GM21825 (cell line): ENCODE results near the gene LRRN4CL.
"Not testable (repeated sequence)": the region's sequence is repeated elsewhere in the genome, so short reads cannot be mapped to it uniquely, and the experiment has no call there.

ENCODE experiments used
- ATAC-seq: cut with Tn5 transposase; IDR thresholded peaks from one replicate; pipeline ENCODE4 v1.9.1; 2021; ENCODE audit warnings: mild to moderate bottlenecking, moderate library complexity; ENCODE audit not compliant: unreplicated experiment

LRRN4CL gene

DNA sequence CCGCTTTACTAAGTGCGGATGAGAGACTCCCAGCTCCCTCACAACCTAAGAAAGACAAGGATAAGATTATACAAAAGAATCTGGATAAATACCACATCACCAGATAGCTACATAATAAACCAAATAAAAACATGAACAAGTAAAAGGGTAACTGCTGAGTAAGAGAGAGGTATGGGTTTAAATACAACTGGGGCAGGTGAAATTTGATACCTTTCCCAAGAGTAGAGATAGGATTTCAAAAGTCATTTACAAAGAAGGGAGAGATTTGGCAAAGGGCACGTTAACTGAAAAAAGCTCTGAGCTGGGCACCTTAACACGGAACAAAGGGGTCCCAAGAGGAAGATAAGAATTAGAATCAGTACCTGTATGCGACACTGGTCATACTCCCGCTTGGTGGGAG is 12.2 kb downstream of the LRRN4CL start:
- ATAC-seq: no peak

DNA sequence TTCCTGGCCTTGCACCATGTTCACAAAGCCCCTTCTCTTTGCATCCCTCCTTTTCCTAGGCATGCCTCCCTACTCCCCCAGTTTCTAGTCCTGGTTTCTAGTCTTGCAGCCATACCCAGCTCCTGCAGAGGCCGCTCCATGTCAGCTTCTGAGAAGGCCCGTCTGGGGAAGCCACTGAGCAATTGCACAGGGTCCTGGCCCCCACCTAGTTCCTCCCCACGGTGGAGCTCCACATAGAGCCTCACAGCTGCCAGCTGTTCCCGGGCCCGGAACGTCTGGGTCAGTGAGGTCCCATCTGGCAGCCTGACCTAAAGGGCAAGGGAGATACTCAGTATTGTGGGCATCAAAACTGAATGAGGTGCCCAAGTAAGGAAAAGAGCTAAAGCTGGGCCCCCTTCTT is 12.6 kb downstream of the LRRN4CL start:
- no peak for ATAC-seq

DNA sequence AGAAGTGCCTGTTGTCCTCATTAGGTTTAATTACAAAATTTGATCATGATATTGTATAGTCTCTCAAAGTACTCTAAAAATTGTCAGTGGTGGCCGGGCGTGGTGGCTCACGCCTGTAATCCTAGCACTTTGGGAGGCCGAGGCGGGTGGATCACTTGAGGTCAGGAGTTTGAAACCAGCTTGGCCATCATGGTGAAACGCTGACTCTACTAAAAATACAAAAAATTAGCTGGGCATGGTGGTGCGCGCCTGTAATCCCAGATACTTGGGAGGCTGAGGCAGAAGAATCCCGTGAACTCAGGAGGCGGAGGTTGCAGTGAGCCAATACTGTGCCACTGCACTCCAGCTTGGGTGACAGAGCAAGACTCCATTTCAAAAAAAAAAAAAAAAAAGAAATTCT is 13.9 kb downstream of the LRRN4CL start:
- ATAC-seq: not testable (repeated sequence)

DNA sequence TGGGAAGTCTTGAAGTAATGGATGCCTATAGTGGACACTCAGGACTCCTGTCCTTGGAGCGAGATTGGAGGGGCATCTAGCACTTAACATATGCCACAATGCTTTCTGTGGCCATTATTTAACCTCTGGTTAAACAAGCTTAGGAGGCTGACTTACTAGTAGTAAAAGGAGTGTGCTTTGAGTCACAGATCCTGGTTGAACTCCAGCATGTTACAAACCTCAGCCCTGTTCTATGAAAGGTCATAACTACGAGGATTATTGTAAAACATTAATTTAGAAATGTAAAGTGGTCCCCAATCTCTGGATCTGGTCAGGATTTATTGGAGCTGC is 16.2 kb downstream of the LRRN4CL start:
- no peak for ATAC-seq

DNA sequence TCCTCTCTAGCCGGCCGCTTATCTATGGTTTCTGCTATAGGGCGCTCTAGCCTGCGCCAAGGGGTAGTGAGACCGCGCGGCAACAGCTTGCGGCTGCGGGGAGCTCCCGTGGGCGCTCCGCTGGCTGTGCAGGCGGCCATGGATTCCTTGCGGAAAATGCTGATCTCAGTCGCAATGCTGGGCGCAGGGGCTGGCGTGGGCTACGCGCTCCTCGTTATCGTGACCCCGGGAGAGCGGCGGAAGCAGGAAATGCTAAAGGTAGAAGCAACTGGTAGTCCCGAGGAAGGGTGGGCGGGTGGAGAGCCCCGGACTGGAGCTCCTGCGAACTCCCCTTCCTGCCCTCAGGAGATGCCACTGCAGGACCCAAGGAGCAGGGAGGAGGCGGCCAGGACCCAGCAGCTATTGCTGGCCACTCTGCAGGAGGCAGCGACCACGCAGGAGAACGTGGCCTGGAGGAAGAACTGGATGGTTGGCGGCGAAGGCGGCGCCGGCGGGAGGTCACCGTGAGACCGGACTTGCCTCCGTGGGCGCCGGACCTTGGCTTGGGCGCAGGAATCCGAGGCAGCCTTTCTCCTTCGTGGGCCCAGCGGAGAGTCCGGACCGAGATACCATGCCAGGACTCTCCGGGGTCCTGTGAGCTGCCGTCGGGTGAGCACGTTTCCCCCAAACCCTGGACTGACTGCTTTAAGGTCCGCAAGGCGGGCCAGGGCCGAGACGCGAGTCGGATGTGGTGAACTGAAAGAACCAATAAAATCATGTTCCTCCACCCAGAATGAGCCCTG is 17.5 kb downstream of the LRRN4CL start, which contains the start of the genes LBHD1 and UQCC3:
Gene LBHD1 (minus strand): TSS at position 660 of the 782 bp plus-strand sequence. CDS start 2,236 bp downstream, outside the sequence.
Gene UQCC3 (plus strand): TSS at position 66 of the 782 bp plus-strand sequence. CDS start 73 bp downstream, at position 139.
- peak; percentile 54 for ATAC-seq

DNA sequence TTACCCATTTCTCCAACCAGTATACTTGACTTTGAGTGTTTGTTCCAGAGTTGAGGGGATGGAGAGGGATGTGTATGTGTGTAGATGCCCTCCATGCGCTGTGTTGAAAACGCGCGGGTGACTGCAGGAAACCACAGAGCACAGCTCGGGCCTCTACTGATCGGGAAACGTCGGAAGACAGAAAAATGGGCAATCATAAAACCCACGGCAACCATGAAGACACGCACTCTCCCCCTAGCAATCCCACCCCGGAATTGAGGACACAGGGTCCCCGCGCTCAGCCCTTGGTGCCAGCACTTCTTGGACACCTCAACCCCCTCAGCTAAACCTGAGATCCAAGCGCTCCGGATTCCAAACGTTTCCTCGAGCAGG is 18.1 kb downstream of the LRRN4CL start:
- ATAC-seq: no peak

DNA sequence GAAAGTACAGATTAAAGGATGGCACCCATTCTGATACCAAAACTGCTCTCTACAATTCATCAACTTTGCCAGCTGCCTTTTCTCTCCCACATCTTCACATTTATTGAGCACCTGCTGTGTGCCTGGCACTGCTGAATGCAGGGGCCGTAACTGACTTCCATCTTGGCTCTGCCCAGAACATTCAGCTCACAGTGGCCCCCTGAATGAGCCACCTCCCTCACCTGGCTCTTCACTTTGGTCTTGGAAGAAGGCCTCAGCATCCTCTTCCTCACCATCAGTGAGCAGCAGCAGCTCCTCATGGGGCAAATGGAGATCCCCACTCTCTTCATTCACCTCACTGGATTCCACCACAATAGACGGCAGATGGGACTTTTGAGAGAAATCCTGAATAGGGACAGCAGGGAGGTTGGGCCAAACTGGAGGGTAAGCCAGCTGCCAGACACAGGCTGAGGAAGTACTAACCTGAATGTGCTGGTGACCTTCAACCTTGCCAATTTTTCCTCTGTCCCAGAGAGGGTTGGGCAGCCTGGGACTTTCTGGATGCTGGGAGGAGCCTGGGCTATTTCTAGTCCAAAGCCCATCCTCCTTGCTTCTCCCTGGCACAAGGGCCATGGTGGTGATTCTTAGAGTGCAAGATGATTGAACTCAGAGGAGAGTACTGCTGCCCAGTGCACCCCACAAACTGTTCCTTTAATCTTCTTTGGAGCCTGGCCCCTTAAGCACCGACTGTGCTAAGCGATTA is 19.7 kb downstream of the LRRN4CL start:
- ATAC-seq: no peak

DNA sequence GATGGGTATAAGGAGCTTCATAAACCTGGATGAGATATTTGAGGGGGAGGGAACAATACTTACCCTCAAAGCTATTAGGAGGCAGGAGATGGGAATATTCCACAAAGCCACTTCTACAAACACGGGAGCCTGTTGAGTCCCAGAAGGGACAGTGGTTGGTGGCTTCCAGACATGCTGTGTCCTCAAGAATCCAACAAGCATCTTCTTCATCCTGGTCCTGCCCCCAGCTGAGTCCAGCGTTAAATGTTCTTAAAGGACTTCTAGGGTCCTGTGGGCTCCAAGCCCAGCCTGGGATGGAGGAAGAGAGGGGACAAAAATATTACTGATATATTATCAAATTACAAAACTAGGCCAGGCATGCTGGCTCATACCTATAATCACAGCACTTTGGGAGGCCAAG is 21.9 kb downstream of the LRRN4CL start:
- no peak for ATAC-seq

DNA sequence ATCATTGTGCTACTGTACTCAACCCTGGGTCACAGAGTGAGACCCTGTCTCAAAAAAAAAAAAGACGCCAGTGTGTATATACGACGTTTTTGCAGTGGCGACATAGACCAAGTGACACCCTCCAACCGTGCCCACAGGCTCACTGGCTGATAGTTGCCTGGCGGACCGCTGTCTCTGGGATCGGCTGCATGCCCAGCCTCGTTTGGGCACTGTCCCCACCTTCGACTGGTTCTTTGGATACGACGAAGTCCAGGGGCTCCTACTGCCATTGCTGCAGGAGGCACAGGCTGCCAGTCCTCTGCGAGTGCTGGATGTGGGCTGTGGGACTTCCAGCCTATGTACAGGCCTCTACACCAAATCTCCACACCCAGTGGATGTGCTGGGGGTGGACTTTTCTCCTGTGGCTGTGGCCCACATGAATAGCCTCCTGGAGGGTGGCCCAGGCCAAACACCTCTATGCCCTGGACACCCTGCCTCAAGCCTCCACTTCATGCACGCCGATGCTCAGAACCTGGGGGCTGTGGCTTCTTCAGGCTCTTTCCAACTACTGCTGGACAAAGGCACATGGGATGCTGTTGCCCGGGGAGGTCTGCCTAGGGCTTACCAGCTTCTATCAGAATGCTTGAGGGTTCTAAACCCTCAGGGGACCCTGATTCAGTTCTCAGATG is 22.9 kb downstream of the LRRN4CL start:
- ATAC-seq: no peak

DNA sequence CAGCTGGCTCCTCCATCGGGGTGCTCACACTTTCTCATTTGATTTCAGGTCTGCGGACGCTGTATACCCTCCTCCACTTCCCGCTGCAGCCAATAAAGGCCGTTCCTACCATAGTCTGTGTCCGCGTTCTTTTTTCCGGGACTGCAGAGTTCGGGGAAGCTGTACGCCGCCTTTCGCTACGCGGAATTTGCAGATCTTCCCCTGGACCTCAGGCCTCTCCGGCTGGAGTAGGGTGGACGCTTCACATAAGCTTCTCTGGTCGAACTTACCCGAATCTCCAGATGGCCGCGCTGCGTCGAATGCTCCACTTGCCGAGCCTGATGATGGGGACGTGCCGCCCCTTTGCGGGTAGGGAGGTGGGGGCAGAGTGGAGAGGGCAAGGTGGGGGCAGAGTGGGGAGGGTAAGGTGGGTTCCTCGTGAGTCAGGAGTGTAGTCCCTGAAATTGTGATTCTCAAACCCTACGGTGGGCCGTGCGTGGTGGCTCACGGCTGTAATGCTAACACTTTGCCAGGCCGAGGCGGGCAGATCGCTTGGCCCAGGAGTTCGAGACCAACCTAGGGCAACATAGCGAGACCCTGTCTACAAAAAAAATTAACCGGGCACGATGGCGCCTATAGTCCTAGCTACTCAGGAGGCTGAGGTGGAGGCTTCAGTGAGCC is 23.6 kb downstream of the LRRN4CL start:
- peak; percentile 17 for ATAC-seq

DNA sequence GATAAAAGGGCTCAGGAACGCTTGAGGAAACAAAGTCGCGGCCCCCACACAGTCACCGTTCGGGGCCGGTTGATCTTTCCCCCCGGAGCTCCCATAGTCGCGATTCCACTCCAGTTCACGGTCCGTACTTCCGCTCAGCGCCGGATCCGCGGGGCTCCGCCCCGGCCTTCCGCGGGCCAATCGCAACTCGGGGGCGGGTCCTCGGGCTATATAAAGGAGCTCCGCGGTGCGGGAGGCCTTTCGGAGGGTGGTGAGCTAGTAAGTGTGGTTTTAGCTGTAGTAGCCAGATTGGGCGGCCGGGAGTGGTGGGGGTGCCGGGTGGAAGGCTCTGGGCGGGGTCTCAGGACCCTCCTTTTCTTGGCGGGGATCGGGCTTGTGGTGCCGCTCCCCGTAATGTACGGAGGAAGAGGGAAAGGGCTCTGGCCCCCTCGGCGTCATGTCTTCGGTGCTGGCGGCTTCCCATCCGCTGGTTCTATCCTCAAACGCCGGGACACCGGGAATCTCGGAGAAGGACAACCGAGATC is 24.2 kb downstream of the LRRN4CL start, which contains the start of the genes C11orf98 and CSKMT:
Gene C11orf98 (minus strand): TSS at position 136 of the 524 bp plus-strand sequence. CDS start 41 bp downstream, at position 95.
Gene CSKMT (plus strand): TSS at position 238 of the 524 bp plus-strand sequence. CDS start 568 bp downstream, outside the sequence.
- peak; percentile 78 for ATAC-seq

DNA sequence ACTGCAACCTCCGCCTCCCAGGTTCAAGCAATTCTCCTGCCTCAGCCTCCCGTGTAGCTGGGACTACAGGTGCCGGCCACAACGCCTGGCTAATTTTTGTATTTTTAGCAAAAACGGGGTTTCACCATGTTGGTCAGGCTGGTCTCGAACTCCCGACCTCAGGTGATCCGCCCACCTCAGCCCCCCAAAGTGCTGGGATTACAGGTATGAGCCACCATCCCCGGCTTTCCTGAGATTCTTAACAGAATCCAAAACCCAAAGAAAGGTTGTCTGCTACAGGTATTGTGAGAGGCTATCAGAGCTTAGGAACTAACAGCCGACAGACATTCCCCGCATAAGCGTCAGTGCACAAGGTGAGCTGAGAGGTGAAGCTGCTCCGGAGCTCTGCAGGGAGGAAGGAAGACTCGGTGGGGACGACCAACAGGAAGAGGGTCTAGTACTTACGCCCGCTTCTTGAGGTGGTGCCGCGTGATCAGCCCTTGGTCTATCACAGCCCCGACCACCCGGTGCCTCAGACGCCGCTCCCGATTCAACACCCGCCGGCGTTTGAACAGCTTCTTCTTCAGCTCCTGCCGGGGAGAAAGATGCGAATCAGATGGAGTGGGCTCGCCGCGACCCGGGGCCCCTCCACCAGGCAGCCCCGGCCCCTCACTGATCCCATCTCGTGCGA is 24.8 kb downstream of the LRRN4CL start:
- ATAC-seq: peak; percentile 20

DNA sequence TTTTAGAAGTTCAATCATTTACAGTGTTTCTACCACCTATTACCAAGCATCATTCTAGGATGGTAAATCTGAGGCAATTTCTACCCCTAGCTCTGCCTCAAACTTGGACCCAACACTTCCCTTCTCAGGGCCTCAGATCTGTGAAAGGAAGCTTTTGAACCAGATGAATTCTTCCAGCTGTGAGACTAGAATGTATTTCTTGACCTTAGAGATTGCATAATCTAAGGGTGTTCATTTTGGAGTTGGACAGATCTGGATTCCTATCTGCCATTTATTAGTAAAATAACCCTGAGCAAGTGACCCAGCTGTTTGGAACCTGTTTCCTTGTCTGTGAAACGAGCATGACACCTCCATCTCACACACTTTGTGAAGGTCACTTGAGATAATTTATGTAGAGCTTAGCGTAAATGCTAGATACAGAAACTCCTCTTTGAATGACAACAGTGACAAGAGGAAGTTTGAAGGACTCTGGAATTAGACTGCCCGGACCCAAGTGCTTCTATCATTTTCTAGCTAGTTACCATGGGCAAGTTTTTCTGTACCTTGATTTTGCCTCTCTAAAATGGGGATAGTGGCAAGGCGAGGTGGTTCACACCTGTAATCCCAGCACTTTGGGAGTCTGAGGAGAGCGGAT is 32.4 kb downstream of the LRRN4CL start:
- ATAC-seq: no peak

DNA sequence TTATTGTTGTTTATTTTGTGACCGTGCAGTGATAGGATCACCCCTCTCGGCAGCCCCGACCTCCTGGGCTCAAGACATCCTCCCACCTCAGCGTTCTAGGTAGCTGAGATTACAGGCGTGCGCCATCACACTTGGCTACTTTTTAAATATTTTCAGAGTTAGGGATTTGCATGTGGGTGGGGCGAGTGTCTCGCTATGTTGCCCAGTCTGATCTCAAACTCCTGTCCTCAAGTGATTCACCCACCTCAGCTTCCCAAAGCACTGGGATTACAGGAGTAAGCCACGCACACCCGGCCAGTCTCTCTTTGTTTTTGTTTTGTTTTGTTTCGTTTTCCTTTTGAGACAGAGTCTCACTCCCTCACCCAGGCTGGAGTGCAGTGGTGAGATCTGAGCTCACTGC is 35.0 kb downstream of the LRRN4CL start:
- ATAC-seq: no peak

DNA sequence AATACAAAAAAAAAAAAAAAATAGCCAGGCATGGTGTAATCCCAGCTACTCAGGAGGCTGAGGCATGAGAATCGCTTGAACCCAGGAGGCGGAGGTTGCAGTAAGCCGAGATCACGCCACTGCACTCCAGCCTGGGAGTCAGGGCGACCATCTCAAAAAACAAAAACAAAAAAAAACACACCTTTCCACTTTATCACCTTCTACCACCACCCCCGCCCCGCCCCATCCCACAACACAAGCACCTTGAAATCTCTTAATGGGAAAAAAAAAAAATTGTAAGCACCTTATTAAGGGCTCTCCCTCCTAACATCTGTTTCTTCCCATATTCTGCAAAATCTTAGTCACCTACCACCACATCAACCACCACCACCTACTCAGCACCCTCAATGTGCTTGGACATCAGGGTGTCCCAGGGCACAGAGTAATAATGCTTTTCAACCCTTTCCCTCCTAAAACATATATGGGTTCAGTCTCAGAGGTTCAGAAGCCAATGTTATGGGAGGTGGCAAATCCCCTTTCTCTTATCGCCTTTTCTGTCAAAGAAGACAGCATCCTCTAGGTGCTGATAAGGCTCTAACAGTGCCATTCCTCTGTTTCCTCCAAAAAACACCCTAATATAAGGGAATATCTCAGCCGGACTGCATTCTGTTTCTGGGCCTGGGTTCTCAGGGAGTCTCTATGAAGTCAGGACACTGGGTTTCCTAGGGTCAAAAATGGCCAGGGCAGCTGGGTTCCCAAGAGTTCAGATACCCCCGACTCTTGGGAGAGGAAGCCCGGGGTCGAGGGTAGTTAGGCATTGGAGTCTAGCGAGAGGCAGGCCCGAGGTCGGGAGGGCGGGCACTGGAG is 36.9 kb downstream of the LRRN4CL start:
- ATAC-seq: no peak

DNA sequence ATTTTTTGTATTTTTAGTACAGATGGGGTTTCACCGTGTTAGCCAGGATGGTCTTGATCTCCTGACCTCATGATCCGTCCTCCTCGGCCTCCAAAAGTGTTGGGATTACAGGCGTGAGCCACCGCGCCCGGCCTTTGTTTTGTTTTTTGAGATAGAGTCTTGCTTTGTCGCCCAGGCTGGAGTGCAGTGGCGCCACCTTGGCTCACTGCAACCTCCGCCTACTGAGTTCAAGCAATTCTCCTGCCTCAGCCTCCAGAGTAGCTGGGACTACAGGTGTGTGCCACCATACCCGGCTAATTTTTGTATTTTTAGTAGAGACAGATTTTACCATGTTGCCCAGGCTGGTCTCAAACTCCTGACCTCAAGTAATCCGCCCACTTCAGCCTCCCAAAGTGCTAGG is 39.0 kb downstream of the LRRN4CL start:
- ATAC-seq: not testable (repeated sequence)

DNA sequence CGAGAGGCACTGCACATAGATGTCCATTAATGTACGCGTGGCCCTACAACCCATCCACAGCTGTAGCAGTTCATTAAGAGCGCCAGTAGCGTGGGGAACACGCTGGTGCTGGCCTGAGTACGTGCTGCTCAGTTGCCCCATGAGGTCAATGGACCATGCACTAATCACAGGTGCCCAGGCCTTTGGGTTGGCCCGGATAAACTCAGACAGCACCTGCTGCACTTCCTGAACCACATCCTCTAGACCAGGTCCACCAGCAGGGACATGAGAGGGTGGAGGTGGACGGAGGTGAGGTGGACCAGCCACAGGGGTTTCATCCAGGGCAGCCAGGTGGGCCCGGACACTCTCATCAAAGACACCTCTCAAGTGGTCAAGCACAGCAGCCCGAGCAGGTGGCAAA is 39.8 kb downstream of the LRRN4CL start:
- no peak for ATAC-seq

DNA sequence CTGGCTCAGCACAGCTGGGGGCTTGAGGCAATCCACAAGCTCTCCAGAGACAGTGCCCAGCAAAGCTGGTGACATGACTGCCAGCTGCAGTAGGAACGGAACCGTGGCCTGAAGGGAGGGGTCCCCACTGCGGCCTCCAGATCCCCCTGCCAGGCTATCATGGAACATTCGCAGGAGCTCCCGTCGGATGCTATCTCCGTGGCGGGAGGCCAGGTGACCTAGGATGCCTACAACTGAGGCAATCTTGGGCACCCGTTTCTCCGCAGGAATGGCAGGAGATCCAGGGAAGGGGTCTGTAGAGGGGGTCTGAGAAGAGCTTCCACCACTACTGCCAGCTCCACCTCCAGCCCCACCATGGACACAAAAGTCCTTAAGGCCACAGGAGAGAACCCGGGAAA is 40.4 kb downstream of the LRRN4CL start:
- ATAC-seq: no peak
